H1 (cell line): ENCODE data around the gene ENDOV. TPM values are rescaled to one million over a fixed set of nuclear protein-coding genes. Genes with fewer than 3 reads are reported as not detected.

Experiments
- CTCF ChIA-PET: fragments of 300-600 bp; sonication (Branson Sonifier 250); formaldehyde crosslinking; loops from one replicate; lab custom pipeline; 2021; ENCODE audit not compliant: partially characterized antibody; lab: Charles Lee
- POLR2A ChIA-PET: fragments of 300-600 bp; sonication (Branson Sonifier 250); formaldehyde crosslinking; loops from one replicate; lab custom pipeline; 2021; ENCODE audit warnings: inconsistent platforms; ENCODE audit not compliant: partially characterized antibody; lab: Charles Lee
- DNase-seq, 2 experiments: peaks; one replicate each; pipeline versions ENCODE4 v3.0.0 to v3.0.0-alpha.2; 2010 to 2022; ENCODE audit warnings: low spot score in 2 of 2, low read depth in 1 of 2, mixed read lengths in 1 of 2
- FAIRE-seq: peaks from 2 replicates; lab custom pipeline; 2011; peaks lifted over from hg19 to GRCh38; lab: Jason Lieb, UNC
- H2AFZ ChIP-seq: 2 replicates; pipeline ENCODE4 v1.8.1; 2012; ENCODE audit warnings: low read length, inconsistent platforms
- H2AK5ac ChIP-seq: 2 replicates; pipeline ENCODE4 v1.6.1; 2013; ENCODE audit warnings: low read depth, low read length
- H2BK120ac ChIP-seq: replicated peaks from 2 replicates; pipeline ENCODE3; 2013; ENCODE audit warnings: low read depth, low read length, inconsistent platforms
- H2BK12ac ChIP-seq: 2 replicates; pipeline ENCODE4 v1.6.1; 2013; ENCODE audit warnings: low read depth, low read length
- H2BK15ac ChIP-seq: 2 replicates; pipeline ENCODE4 v1.6.1; 2013; ENCODE audit warnings: low read length
- H2BK20ac ChIP-seq: 2 replicates; pipeline ENCODE4 v1.6.1; 2013; ENCODE audit warnings: low read length
- H2BK5ac ChIP-seq: 2 replicates; pipeline ENCODE4 v1.6.1; 2013; ENCODE audit warnings: low read depth, low read length
- H3K14ac ChIP-seq: 2 replicates; pipeline ENCODE4 v1.6.1; 2013; ENCODE audit warnings: inconsistent platforms; ENCODE audit not compliant: insufficient read length
- H3K18ac ChIP-seq: 2 replicates; pipeline ENCODE4 v1.6.1; 2013; ENCODE audit warnings: low read length; ENCODE audit errors: extremely low read depth
- H3K23ac ChIP-seq: 2 replicates; pipeline ENCODE4 v1.6.1; 2013; ENCODE audit warnings: inconsistent platforms; ENCODE audit not compliant: insufficient read length
- H3K23me2 ChIP-seq: 2 replicates; pipeline ENCODE4 v1.6.1; 2013; ENCODE audit warnings: low read depth, low read length
- H3K27ac ChIP-seq: 2 replicates; pipeline ENCODE4 v1.6.1; 2011; ENCODE audit warnings: low read depth, low read length, inconsistent platforms
- H3K27me3 ChIP-seq, 4 experiments: replicated peaks in 1 of 4; 1 replicate in 1 of 4; 2 replicates in 3 of 4; pipeline versions ENCODE4 v1.6.1 to v1.8.1; 2011 to 2013; ENCODE audit warnings: low read length in 3 of 4, mild to moderate bottlenecking in 3 of 4, inconsistent platforms in 2 of 4, mixed read lengths in 2 of 4, moderate library complexity in 1 of 4; ENCODE audit not compliant: control insufficient read depth in 3 of 4, insufficient read depth in 3 of 4; ENCODE audit errors: extremely low read depth in 1 of 4
- H3K36me3 ChIP-seq, 4 experiments: 2 replicates each; pipeline versions ENCODE4 v1.6.1 to v1.8.1; 2011 to 2013; ENCODE audit warnings: mild to moderate bottlenecking in 4 of 4, low read length in 3 of 4, moderate library complexity in 2 of 4, control low read depth in 1 of 4, inconsistent platforms in 1 of 4; ENCODE audit not compliant: insufficient read depth in 4 of 4, control insufficient read depth in 2 of 4
- H3K4ac ChIP-seq: replicated peaks from 2 replicates; pipeline ENCODE3; 2013; ENCODE audit warnings: low read length, low read depth, mixed read lengths, inconsistent platforms; ENCODE audit not compliant: insufficient read length
- H3K4me1 ChIP-seq, 4 experiments: replicated peaks in 1 of 4; 1 replicate in 1 of 4; 2 replicates in 3 of 4; pipeline versions ENCODE4 v1.6.1 to v1.8.1; 2011 to 2013; ENCODE audit warnings: low read length in 3 of 4, inconsistent platforms in 2 of 4, mixed read lengths in 1 of 4; ENCODE audit not compliant: insufficient read depth in 4 of 4, control insufficient read depth in 3 of 4
- H3K4me2 ChIP-seq, 2 experiments: 2 replicates each; pipeline versions ENCODE4 v1.6.1 to v1.8.1; 2011 to 2013; ENCODE audit warnings: low read depth in 2 of 2, low read length in 2 of 2, control low read depth in 1 of 2, inconsistent platforms in 1 of 2, mild to moderate bottlenecking in 1 of 2; ENCODE audit not compliant: insufficient read depth in 1 of 2
- H3K4me3 ChIP-seq, 4 experiments: fragments of 200-600, 300-600 bp in 1 of 4; sonication (generic), shearing (Covaris generic), sonication (Bioruptor Twin) in 1 of 4; 2 replicates each; pipeline versions ENCODE4 v1.5.1 to v1.8.1; 2011 to 2016; ENCODE audit warnings: low read length in 4 of 4, low read depth in 3 of 4, control low read depth in 2 of 4, inconsistent platforms in 2 of 4, mild to moderate bottlenecking in 2 of 4, mixed read lengths in 1 of 4, moderate library complexity in 1 of 4; ENCODE audit not compliant: insufficient read depth in 2 of 4; ENCODE audit errors: extremely low read depth in 1 of 4
- H3K56ac ChIP-seq: replicated peaks from 2 replicates; pipeline ENCODE3; 2013; ENCODE audit warnings: low read depth, mild to moderate bottlenecking, mixed read lengths, low read length, inconsistent platforms; ENCODE audit not compliant: insufficient read length
- H3K79me1 ChIP-seq: 2 replicates; pipeline ENCODE4 v1.6.1; 2013; ENCODE audit warnings: low read depth, low read length, control low read depth
- H3K79me2 ChIP-seq, 2 experiments: 2 replicates each; pipeline versions ENCODE4 v1.6.1 to v1.8.1; 2012 to 2013; ENCODE audit warnings: low read length in 2 of 2, mild to moderate bottlenecking in 2 of 2, inconsistent platforms in 1 of 2; ENCODE audit not compliant: insufficient read depth in 2 of 2, control insufficient read depth in 1 of 2
- H3K9ac ChIP-seq, 4 experiments: replicated peaks in 1 of 4; 1 replicate in 1 of 4; 2 replicates in 3 of 4; pipeline versions ENCODE4 v1.6.1 to v1.8.1; 2011 to 2013; ENCODE audit warnings: low read depth in 3 of 4, low read length in 3 of 4, control low read depth in 2 of 4, mild to moderate bottlenecking in 2 of 4, moderate library complexity in 2 of 4, inconsistent platforms in 1 of 4; ENCODE audit errors: extremely low read depth in 1 of 4
- H3K9me3 ChIP-seq, 2 experiments: 2 replicates each; pipeline versions ENCODE4 v1.6.1 to v1.8.1; 2012 to 2013; ENCODE audit warnings: mild to moderate bottlenecking in 2 of 2, moderate library complexity in 2 of 2, control low read depth in 1 of 2, inconsistent platforms in 1 of 2, low read depth in 1 of 2, low read length in 1 of 2, mixed read lengths in 1 of 2; ENCODE audit not compliant: insufficient read depth in 2 of 2
- H4K20me1 ChIP-seq, 2 experiments: replicated peaks in 1 of 2; 2 replicates each; pipeline versions ENCODE3 to v1.8.1; 2011 to 2013; ENCODE audit warnings: inconsistent platforms in 2 of 2, low read length in 2 of 2, mild to moderate bottlenecking in 1 of 2; ENCODE audit not compliant: insufficient read depth in 2 of 2, control insufficient read depth in 1 of 2
- H4K5ac ChIP-seq: 2 replicates; pipeline ENCODE4 v1.6.1; 2013; ENCODE audit warnings: low read length, low read depth, mixed read lengths, inconsistent platforms; ENCODE audit not compliant: insufficient read length
- H4K8ac ChIP-seq: 2 replicates; pipeline ENCODE4 v1.8.0; 2013; ENCODE audit warnings: mild to moderate bottlenecking, moderate library complexity, low read length, inconsistent platforms; ENCODE audit not compliant: insufficient read depth; ENCODE audit errors: extremely low read depth
- H4K91ac ChIP-seq: replicated peaks from 2 replicates; pipeline ENCODE3; 2013; ENCODE audit warnings: low read length, mixed read lengths, inconsistent platforms; ENCODE audit not compliant: insufficient read length
- ASH2L ChIP-seq: fragments of 200-600, 300-600 bp; sonication (generic); IDR thresholded peaks from one replicate; pipeline ENCODE4 v1.7.1; 2017; ENCODE audit warnings: low read length
- BRCA1 ChIP-seq: IDR thresholded peaks from 2 replicates; pipeline ENCODE4 v1.6.1; 2012; ENCODE audit warnings: low read depth, low read length, improper control_type of control experiment
- EGR1 ChIP-seq: IDR thresholded peaks from 2 replicates; pipeline ENCODE4 v1.6.1; 2011; ENCODE audit warnings: low read depth, low read length, borderline replicate concordance
- GABPA ChIP-seq: IDR thresholded peaks from 2 replicates; pipeline ENCODE4 v1.6.1; 2011; ENCODE audit warnings: mild to moderate bottlenecking, low read length, moderate library complexity, borderline replicate concordance; ENCODE audit not compliant: insufficient read depth
- JUND ChIP-seq: IDR thresholded peaks from 2 replicates; pipeline ENCODE4 v1.6.1; 2011; ENCODE audit warnings: mild to moderate bottlenecking, improper control_type of control experiment, low read length
- NANOG ChIP-seq: IDR thresholded peaks from 2 replicates; pipeline ENCODE4 v1.6.1; 2011; ENCODE audit warnings: low read length, low read depth, mild to moderate bottlenecking, inconsistent platforms; ENCODE audit not compliant: insufficient read depth, poor library complexity, severe bottlenecking
- NRF1 ChIP-seq: IDR thresholded peaks from 2 replicates; pipeline ENCODE4 v1.6.1; 2011; ENCODE audit warnings: mild to moderate bottlenecking, low read depth, low read length, improper control_type of control experiment
- RFX5 ChIP-seq: IDR thresholded peaks from 2 replicates; pipeline ENCODE4 v1.6.1; 2011; ENCODE audit warnings: low read depth, low read length, improper control_type of control experiment, borderline replicate concordance
- RNF2 ChIP-seq: fragments of 200-900, 300-1000 bp; sonication (generic); IDR thresholded peaks from 2 replicates; pipeline ENCODE4 v1.7.1; 2016; ENCODE audit warnings: borderline replicate concordance, low read depth, mild to moderate bottlenecking, antibody characterized with exemption, low read length; ENCODE audit not compliant: poor library complexity, severe bottlenecking; ENCODE audit errors: missing control alignments
- RXRA ChIP-seq: IDR thresholded peaks from 2 replicates; pipeline ENCODE4 v1.6.1; 2011; ENCODE audit warnings: low read depth, mild to moderate bottlenecking, low read length, moderate library complexity; ENCODE audit not compliant: insufficient read depth
- SIX5 ChIP-seq: IDR thresholded peaks from 2 replicates; pipeline ENCODE4 v1.6.1; 2011; ENCODE audit warnings: mild to moderate bottlenecking, low read depth, low read length
- TEAD4 ChIP-seq: IDR thresholded peaks from 2 replicates; pipeline ENCODE4 v1.6.1; 2012; ENCODE audit warnings: low read depth, low read length, inconsistent platforms, mixed read lengths
- USF2 ChIP-seq: IDR thresholded peaks from 2 replicates; pipeline ENCODE4 v1.6.1; 2011; ENCODE audit warnings: low read length, improper control_type of control experiment
- WGBS, 2 experiments: shearing (Covaris generic) in 1 of 2; methylation state at CpG; one replicate each; pipeline versions ENCODE4 v1.1.6 to v1.1.7; 2013 to 2015; ENCODE audit warnings: low lambda C conversion rate in 2 of 2, mixed read lengths in 2 of 2, inconsistent platforms in 1 of 2, low coverage in 1 of 2, missing lambda C conversion rate in 1 of 2; ENCODE audit not compliant: insufficient replicate concordance in 2 of 2, insufficient coverage in 1 of 2, insufficient read length in 1 of 2; ENCODE audit errors: extremely low coverage in 1 of 2, missing lambda C conversion rate in 1 of 2; 5-methylcytosine and 5-hydroxymethylcytosine counted together
- polyA plus RNA-seq, 7 experiments: library from polyadenylated mRNA; depleted of rRNA in 3 of 7; stranded (reverse) in 5 of 7; unstranded in 2 of 7; fragments of >200 nt in 5 of 7; fragments of 200-250 nt in 2 of 7; gene quantifications; 1 replicate in 5 of 7; 2 replicates in 1 of 7; 4 replicates in 1 of 7; pipeline versions ENCODE4 v1.2.1 to v1.2.3, GENCODE V29; 2011 to 2013; ENCODE audit warnings: missing spikeins in 2 of 7, mixed read lengths in 2 of 7
- total RNA-seq: library from RNA; stranded (reverse); fragmentation: NEBNext Ultra II Directional; extraction: Animal tissue kit (Norgen Biotek cat#: 25700); gene quantifications from 2 replicates; pipeline ENCODE4 v1.2.1, GENCODE V29; 2021

The ENDOV gene
- total and polyA plus RNA-seq, 2 of the 8 experiments (the other 6 are each of a cell fraction or from before 2014, with no cell fraction given): 10.6 to 13.3 TPM

GRCh38 chr17:80458016-80458415 lies 43.0 kb downstream of the ENDOV start:
- WGBS, 2 experiments: 91% methylated on average over 8 of the region's 8 CpGs; no CpG with 5 or more reads in 1 of the 2 experiments
- Histone ChIP-seq H3K9me3 (no peaks in the 10 kb centered on the region), H3K36me3 (no peaks in the 10 kb centered on the region), H3K4ac (no peak overlapping the region), H2BK15ac (no peak overlapping the region), H3K18ac (no peak overlapping the region), H3K4me1 (peaks cover 0 to 7% (median 3%) of the 10 kb centered on the region in 4 experiments; a peak in 4 of 7 replicates), H3K4me3 (no peak overlapping the region), H3K4me2 (no peak overlapping the region), H3K27ac (no peak overlapping the region), H2BK12ac (no peak overlapping the region), H4K20me1 (no peaks in the 10 kb centered on the region), H3K14ac (no peak overlapping the region), H2BK20ac (no peak overlapping the region), H4K91ac (no peak overlapping the region), H3K23ac (no peak overlapping the region), H3K79me1 (no peaks in the 10 kb centered on the region), H3K79me2 (no peaks in the 10 kb centered on the region), H3K27me3 (peaks cover 0 to 13% (median 9%) of the 10 kb centered on the region in 4 experiments; a peak in 5 of 7 replicates), H3K23me2 (peaks cover 8% of the 10 kb centered on the region), H2BK120ac (no peak overlapping the region), H2AK5ac (no peak overlapping the region; the same call in 1 of the 2 replicates), H2AFZ (no peak overlapping the region), H2BK5ac (no peak overlapping the region), H4K5ac (no peak overlapping the region), H3K9ac (no peak overlapping the region), H4K8ac (no peak overlapping the region), H3K56ac (no peak overlapping the region)
- POLR2A ChIA-PET: interaction anchor here (0.9 to 1.5 kb wide), 3 partner anchors 13 to 23 kb away, joined by 3 to 4 read pairs (median 4); no protein-coding TSS in a partner anchor
- FAIRE-seq (no peak), DNase-seq (no peak)
- CTCF ChIA-PET: interaction anchor here (0.6 to 1.8 kb wide), 3 partner anchors 10 to 430 kb away, joined by 4 to 9 read pairs (median 4); no protein-coding TSS in a partner anchor
- TF ChIP-seq TEAD4 (no peak), EGR1 (no peak), SIX5 (no peak), JUND (no peak), RNF2 (no peak), NRF1 (no peak), RXRA (no peak), USF2 (no peak), NANOG (no peak), ASH2L (no peak), BRCA1 (no peak), RFX5 (no peak), GABPA (no peak)
